Measurements from ENCODE around the gene HKDC1.
"Not testable (repeated sequence)": the region's sequence is repeated elsewhere in the genome, so short reads cannot be mapped to it uniquely, and the experiment has no call there.

HKDC1 gene

GRCh38 chr10:69247313-69247710, 27.2 kb downstream of the HKDC1 start:
- TF ChIP-seq CTCF (conservative IDR thresholded peaks at IDR 0.05; ENCODE audit: low read depth, low read length): no peak
- no peak overlapping the region for H3K4me3 ChIP-seq (ENCODE audit: low read length)
- no peak for DNase-seq (ENCODE audit: low read depth)

- no peak overlapping the region for H3K4me3 ChIP-seq (ENCODE audit: low read length)
- TF ChIP-seq CTCF (conservative IDR thresholded peaks at IDR 0.05; ENCODE audit: low read depth, low read length): no peak
- DNase-seq (ENCODE audit: low read depth): no peak
Measured at GRCh38 chr10:69248117-69248730, 28.1 kb downstream of the HKDC1 start.

GRCh38 chr10:69250041-69250440, 29.9 kb downstream of the HKDC1 start:
- no peak for DNase-seq (ENCODE audit: low read depth)
- TF ChIP-seq CTCF (conservative IDR thresholded peaks at IDR 0.05; ENCODE audit: low read depth, low read length): no peak
- no peak overlapping the region for H3K4me3 ChIP-seq (ENCODE audit: low read length)

GRCh38 chr10:69251417-69251816, 31.3 kb downstream of the HKDC1 start:
- not testable (repeated sequence) for DNase-seq (ENCODE audit: low read depth); H3K4me3 ChIP-seq (ENCODE audit: low read length)

GRCh38 chr10:69253171-69253570, 33.0 kb downstream of the HKDC1 start:
- no peak for DNase-seq (ENCODE audit: low read depth)
- no peak for TF ChIP-seq CTCF (conservative IDR thresholded peaks at IDR 0.05; ENCODE audit: low read depth, low read length)
- H3K4me3 ChIP-seq (ENCODE audit: low read length): no peak overlapping the region

GRCh38 chr10:69254877-69255276, 34.7 kb downstream of the HKDC1 start:
- no peak for TF ChIP-seq CTCF (conservative IDR thresholded peaks at IDR 0.05; ENCODE audit: low read depth, low read length)
- DNase-seq (ENCODE audit: low read depth): no peak
- H3K4me3 ChIP-seq (ENCODE audit: low read length): no peak overlapping the region

- TF ChIP-seq CTCF (conservative IDR thresholded peaks at IDR 0.05; ENCODE audit: low read depth, low read length): no peak
- no peak for DNase-seq (ENCODE audit: low read depth)
- H3K4me3 ChIP-seq (ENCODE audit: low read length): no peak overlapping the region
Measured at GRCh38 chr10:69259547-69260243, 39.6 kb downstream of the HKDC1 start.
